ENCODE measurements around the gene C1QTNF7. TPM values are rescaled to one million over a fixed set of nuclear protein-coding genes. Genes with fewer than 3 reads are reported as not detected.

The C1QTNF7 gene
- not detected for total RNA-seq

DNA sequence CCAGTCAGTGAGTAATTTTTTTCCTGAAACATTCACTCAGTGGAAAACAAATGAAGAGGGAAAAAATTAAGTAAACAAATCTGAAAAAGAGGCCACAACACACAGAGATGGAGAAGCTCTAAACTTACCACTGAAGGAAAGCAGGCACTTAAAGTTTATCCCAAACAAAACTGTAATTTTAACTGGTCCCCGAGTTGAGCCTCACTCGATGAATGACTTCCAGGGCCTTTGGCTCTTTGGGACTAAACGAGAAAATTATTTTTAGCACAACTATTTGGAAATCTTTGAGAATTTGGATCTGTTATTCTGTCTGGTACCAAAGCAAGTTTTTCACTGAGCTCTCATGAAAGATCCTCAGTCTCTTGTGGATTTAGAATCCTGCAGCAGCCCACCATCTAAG is at the start of gene C1QTNF7:
Gene C1QTNF7 (plus strand): TSS at position 333 of the 400 bp plus-strand sequence. CDS start 7,711 bp downstream, outside the sequence.
- no peak for DNase-seq (ENCODE audit: low read depth in 2 of 3, low spot score in 2 of 3)

DNA sequence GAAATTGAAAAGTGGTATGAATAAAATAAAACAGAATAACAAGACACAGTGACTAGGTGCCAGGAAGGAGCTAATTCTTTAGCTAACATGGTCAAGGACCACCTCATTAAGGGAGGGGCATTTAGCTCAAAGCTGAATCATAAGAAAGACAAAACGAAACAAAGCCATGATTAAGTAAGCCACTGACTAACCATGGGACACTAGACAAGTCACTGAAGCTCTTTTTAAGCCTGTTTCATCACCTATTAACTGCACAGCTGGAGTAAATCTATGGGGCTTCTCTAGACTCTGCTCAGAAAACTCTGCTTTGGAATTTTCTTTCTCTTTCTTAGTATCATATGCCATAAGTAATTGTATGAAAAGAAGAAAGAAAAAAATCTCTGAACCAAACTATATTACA is 49.8 kb upstream of the C1QTNF7 start:
- DNase-seq (ENCODE audit: low read depth in 2 of 3, low spot score in 2 of 3): no peak

DNA sequence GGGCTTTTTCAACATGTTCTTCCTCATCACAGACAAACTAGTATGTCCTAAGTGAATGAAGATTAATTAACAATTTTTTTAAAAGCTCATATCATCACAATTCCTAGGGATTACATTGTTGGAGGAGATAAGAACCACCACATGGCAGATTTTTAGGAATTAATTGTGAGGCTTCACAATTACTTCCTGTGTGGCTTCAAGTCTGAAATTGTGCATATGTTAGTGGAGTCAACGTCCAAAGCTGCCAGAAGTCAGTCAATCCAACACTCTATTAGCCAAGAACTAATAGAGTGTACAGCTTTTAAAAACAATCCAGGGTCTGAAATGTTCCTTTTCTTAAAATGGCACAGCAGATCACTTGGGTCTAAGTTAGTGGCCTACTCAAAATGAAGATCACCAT is 49.3 kb upstream of the C1QTNF7 start:
- no peak for DNase-seq (ENCODE audit: low read depth in 2 of 3, low spot score in 2 of 3)

GRCh38 chr4:15381806-15382338 is 46.0 kb upstream of the C1QTNF7 start:
- no peak for DNase-seq (ENCODE audit: low read depth in 2 of 3, low spot score in 2 of 3)

- no peak for DNase-seq (ENCODE audit: low read depth in 2 of 3, low spot score in 2 of 3)
Measured at GRCh38 chr4:15382669-15383273, 45.1 kb upstream of the C1QTNF7 start.

DNA sequence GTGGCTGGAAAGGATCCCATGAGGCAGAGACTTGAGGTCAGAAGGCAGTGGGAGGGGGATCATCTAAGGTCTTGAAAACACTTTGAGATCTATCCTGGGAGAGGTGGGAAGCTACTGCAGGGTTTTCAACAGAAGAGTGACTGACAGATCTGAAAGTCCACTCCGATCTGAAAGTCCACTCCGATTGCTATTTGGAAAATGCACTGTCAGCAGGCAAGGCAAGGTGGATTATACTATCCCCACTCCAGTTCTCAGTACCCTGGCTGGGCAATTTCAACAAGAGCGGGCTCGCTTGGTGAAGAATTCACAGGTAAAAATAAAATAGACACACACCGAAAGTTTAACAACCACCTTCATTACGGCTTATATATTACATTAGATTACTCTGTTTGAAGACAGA is 42.3 kb upstream of the C1QTNF7 start:
- DNase-seq (ENCODE audit: low read depth in 2 of 3, low spot score in 2 of 3): no peak

DNA sequence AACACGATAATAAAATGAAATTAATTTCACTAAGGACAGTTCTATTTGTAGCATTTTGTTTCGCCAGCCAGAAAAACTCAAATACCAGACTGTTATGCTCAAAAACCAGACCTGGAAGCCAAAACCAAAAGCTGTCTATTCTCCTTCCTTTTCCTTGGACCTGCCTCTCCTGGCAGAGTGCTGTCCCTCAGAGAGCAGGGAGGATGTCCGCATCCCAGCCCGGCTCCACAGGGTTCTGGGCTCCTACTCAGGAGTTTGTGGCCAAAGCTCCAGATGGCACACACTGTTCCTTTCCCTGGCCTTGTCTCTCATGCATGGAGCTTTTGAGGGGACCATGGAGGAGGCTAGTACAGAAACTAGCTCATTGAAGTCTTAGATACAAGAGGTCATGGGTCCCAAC is 41.9 kb upstream of the C1QTNF7 start:
- DNase-seq (ENCODE audit: low read depth in 2 of 3, low spot score in 2 of 3): no peak

GRCh38 chr4:15390494-15390893 is 37.3 kb upstream of the C1QTNF7 start:
- no peak for DNase-seq (ENCODE audit: low read depth in 2 of 3, low spot score in 2 of 3)

DNA sequence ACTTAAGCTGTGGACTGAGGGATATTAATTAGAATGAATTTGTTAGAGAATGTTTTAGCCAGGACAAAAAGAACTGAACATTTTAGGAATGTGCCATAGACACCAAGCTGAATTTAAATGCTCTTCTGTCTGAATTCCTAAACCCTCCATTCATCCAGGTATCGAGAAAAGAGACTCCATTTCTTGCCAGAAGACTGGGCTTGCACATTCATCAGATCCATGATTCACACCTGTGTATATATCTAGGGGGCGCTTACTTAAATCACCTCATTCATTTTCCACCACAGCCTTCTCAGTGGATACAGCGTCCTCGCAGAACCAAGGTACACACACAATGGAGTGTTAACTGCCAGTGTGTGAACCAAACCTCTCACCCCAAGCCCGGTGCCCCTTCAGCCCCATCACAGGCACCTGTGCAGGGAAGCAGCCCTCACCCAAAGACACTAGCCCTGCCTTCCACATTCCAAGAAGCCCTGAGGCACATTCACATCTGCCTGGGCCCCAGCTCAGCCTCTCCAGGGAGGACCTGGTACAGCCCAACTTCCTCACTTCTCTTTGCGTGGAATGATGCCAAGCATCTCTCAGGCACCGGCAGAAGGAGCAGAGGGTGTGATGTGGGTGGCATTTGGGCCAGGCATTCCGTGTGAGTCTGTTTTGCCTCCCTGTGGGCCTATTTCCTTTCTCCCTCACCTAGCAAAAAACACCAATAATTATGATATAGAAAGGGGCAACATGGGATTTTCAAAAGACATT is 35.6 kb upstream of the C1QTNF7 start:
- no peak for DNase-seq (ENCODE audit: low read depth in 2 of 3, low spot score in 2 of 3)

- no peak for DNase-seq (ENCODE audit: low read depth in 2 of 3, low spot score in 2 of 3)
Measured at GRCh38 chr4:15395311-15395710, 32.5 kb upstream of the C1QTNF7 start.

- peak; percentile 16 to 72 (median 57) for DNase-seq (ENCODE audit: low read depth in 2 of 3, low spot score in 2 of 3)
Measured at GRCh38 chr4:15396157-15396800, 31.6 kb upstream of the C1QTNF7 start.

GRCh38 chr4:15398001-15398400 is 29.8 kb upstream of the C1QTNF7 start:
- no peak for DNase-seq (ENCODE audit: low read depth in 2 of 3, low spot score in 2 of 3)

- DNase-seq (ENCODE audit: low read depth in 2 of 3, low spot score in 2 of 3): peak in 1 of 3 donors; percentile 43
Measured at GRCh38 chr4:15398732-15399131, 29.1 kb upstream of the C1QTNF7 start.

DNA sequence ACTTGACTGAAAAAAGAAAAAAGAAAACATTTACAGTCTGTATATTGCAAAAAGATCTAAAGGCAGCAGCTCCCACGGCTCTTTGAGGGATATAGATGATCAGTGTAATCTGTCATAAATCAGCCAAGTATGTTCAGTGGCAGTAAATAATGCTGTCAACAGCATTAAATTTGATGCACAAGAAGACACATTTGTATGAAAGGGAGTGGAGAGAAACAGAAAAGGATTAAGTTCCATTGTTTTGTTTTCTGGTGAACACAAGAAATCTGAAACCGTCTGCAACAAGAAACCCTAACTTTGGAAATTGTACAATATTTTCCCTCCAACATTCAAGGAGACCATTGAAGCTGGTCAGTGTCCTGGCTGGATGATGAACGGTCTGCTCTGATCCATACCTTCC is 27.6 kb upstream of the C1QTNF7 start:
- DNase-seq (ENCODE audit: low read depth in 2 of 3, low spot score in 2 of 3): no peak

- DNase-seq (ENCODE audit: low read depth in 2 of 3, low spot score in 2 of 3): peak in 1 of 3 donors; percentile 52
Measured at GRCh38 chr4:15400981-15401671, 26.7 kb upstream of the C1QTNF7 start.

DNA sequence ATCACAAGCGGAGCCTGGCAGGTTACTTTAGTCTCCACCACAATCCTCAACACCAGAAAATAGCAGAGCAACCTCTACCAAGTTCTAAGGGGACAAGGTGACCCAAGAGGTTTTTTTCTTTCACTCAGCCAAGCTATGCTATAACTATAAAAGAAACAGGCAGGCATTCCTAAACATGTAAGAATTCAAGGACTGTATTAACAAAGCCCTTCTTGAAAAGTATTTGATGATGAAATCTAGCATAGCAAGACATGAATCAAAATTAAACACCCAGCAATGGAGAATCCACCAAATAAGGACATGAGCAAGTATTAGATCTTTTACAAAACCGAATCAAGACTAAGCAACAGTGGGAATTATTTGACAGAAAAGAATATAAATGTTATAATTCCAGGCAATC is 25.7 kb upstream of the C1QTNF7 start:
- no peak for DNase-seq (ENCODE audit: low read depth in 2 of 3, low spot score in 2 of 3)

DNA sequence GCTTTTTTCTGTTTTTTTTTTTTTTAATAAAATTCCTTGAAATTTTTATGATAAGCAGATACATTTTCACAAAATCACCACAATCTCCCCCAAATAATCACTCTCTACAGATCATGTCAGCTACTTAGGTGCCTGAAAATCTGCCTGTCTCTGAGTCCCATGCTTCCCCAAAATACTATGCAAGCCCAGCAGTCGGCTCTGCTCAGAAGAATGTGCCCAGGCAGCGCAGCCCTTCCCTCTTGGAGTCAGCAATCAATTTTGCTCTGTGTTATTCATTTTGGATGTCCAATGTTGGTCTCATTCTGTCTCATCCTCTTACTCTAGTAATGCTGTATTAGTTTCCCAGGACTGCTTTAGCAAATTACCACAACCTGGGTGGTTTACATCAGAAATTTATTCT is 24.9 kb upstream of the C1QTNF7 start:
- no peak for DNase-seq (ENCODE audit: low read depth in 2 of 3, low spot score in 2 of 3)

- no peak for DNase-seq (ENCODE audit: low read depth in 2 of 3, low spot score in 2 of 3)
Measured at GRCh38 chr4:15405018-15405417, 22.8 kb upstream of the C1QTNF7 start.

- DNase-seq (ENCODE audit: low read depth in 2 of 3, low spot score in 2 of 3): peak in 1 of 3 donors; percentile 63
Measured at GRCh38 chr4:15410750-15411149, 17.1 kb upstream of the C1QTNF7 start.

- DNase-seq (ENCODE audit: low read depth in 2 of 3, low spot score in 2 of 3): no peak
Measured at GRCh38 chr4:15412461-15412860, 15.4 kb upstream of the C1QTNF7 start.

- DNase-seq (ENCODE audit: low read depth in 2 of 3, low spot score in 2 of 3): no peak
Measured at GRCh38 chr4:15413010-15413622, 14.7 kb upstream of the C1QTNF7 start.

Data from hematopoietic multipotent progenitor cell (in vitro differentiated cells).